Urothelium cell line (cell line): ENCODE measurements around the gene CLASRP.
A peak's percentile ranks its signal among the peaks of the same experiment; 100 is the strongest.

Experiments
- DNase-seq: peaks from one replicate; pipeline ENCODE4 v3.0.0; 2011; ENCODE audit warnings: low spot score, mixed read lengths
- FAIRE-seq: peaks from 2 replicates; lab custom pipeline; 2011; peaks lifted over from hg19 to GRCh38; lab: Jason Lieb, UNC

Gene CLASRP

GRCh38 chr19:45058622-45059159 lies 19.8 kb downstream of the CLASRP start:
- DNase-seq = no peak
- FAIRE-seq = no peak

- FAIRE-seq = peak; percentile 66
- peak; percentile 81 for DNase-seq
These were observed 20.6 kb downstream of the CLASRP start for GRCh38 chr19:45059258-45059965.

GRCh38 chr19:45061965-45062364 lies 23.1 kb downstream of the CLASRP start:
- no peak for DNase-seq
- no peak for FAIRE-seq

GRCh38 chr19:45063851-45064801 lies 25.3 kb downstream of the CLASRP start:
- no peak for DNase-seq
- no peak for FAIRE-seq

GRCh38 chr19:45066921-45067661 lies 28.2 kb downstream of the CLASRP start:
- DNase-seq = no peak
- FAIRE-seq = no peak

GRCh38 chr19:45068041-45068440 lies 29.2 kb downstream of the CLASRP start:
- DNase-seq (no peak), FAIRE-seq (no peak)

GRCh38 chr19:45069056-45069455 lies 30.2 kb downstream of the CLASRP start:
- DNase-seq (no peak), FAIRE-seq (no peak)

- DNase-seq (no peak), FAIRE-seq (no peak)
These were observed 31.4 kb downstream of the CLASRP start for GRCh38 chr19:45070214-45070613.

GRCh38 chr19:45070861-45071544 lies 32.2 kb downstream of the CLASRP start:
- FAIRE-seq = no peak

GRCh38 chr19:45071545-45071938 lies 32.7 kb downstream of the CLASRP start:
- no peak for DNase-seq
- FAIRE-seq = no peak

More at GRCh38 chr19:45070861-45071544, 32.2 kb downstream of the CLASRP start:
- no peak for DNase-seq

GRCh38 chr19:45071969-45072790 lies 33.3 kb downstream of the CLASRP start:
- DNase-seq (no peak), FAIRE-seq (no peak)

GRCh38 chr19:45074744-45075300 lies 36.0 kb downstream of the CLASRP start:
- DNase-seq (no peak), FAIRE-seq (no peak)

GRCh38 chr19:45075301-45076028 lies 36.6 kb downstream of the CLASRP start:
- FAIRE-seq = peak; percentile 5
- peak; percentile 84 for DNase-seq

GRCh38 chr19:45076029-45076850 lies 37.4 kb downstream of the CLASRP start, which contains the start of gene ZNF296:
TSS of gene ZNF296 (minus strand) at chr19:45076478. CDS start at chr19:45076373, 105 bp downstream.
- DNase-seq (peak; percentile 83), FAIRE-seq (no peak)

- DNase-seq (no peak), FAIRE-seq (no peak)
These were observed 38.2 kb downstream of the CLASRP start for GRCh38 chr19:45076851-45077730.

- DNase-seq (no peak), FAIRE-seq (no peak)
These were observed 39.7 kb downstream of the CLASRP start for GRCh38 chr19:45078390-45079062.
